B cell (primary cell): ENCODE results near the gene GSTO2. TPM values are rescaled to one million over a fixed set of nuclear protein-coding genes. Genes with fewer than 3 reads are reported as not detected.

ENCODE experiments used
- ATAC-seq: fragments of 200-7000 bp; cut with Tn5 transposase; one replicate; pipeline ENCODE4 v1.10.0; 2021; ENCODE audit warnings: low read depth, mild to moderate bottlenecking, moderate number of reproducible peaks, moderate library complexity
- CTCF ChIA-PET: fragments of 350-600 bp; sonication (Branson Sonifier 250); formaldehyde crosslinking; loops from one replicate; lab custom pipeline; 2021; ENCODE audit warnings: antibody characterized with exemption, inconsistent platforms; lab: Charles Lee
- POLR2A ChIA-PET: fragments of 350-600 bp; sonication (Branson Sonifier 250); formaldehyde crosslinking; loops from one replicate; lab custom pipeline; 2021; ENCODE audit warnings: antibody characterized with exemption; lab: Charles Lee
- DNase-seq: peaks from one replicate; pipeline ENCODE4 v3.0.0; 2013
- H2AFZ ChIP-seq: 2 replicates; pipeline ENCODE4 v1.6.1; 2012; ENCODE audit warnings: mild to moderate bottlenecking, low read depth, low read length; ENCODE audit not compliant: insufficient read depth, poor library complexity, severe bottlenecking
- H3K27ac ChIP-seq, 2 donors: 1 replicate in 1 of 2; 2 replicates in 1 of 2; pipeline ENCODE4 v1.5.1; 2012 to 2013; ENCODE audit warnings: low read length in 2 of 2, mild to moderate bottlenecking in 2 of 2, moderate library complexity in 1 of 2
- H3K27me3 ChIP-seq, 4 experiments: fragments of 200-600 bp in 1 of 4; sonication (generic) in 1 of 4; replicated peaks in 1 of 4; 1 replicate in 2 of 4; 2 replicates in 2 of 4; pipeline versions ENCODE4 v1.6.1 to v1.7.0; 2013 to 2016; ENCODE audit warnings: low read length in 3 of 4, mild to moderate bottlenecking in 2 of 4, mixed read lengths in 1 of 4, moderate library complexity in 1 of 4; ENCODE audit not compliant: insufficient read depth in 4 of 4, control insufficient read depth in 3 of 4; ENCODE audit errors: control extremely low read depth in 1 of 4
- H3K36me3 ChIP-seq, 2 experiments: replicated peaks in 1 of 2; 1 replicate in 1 of 2; 2 replicates in 1 of 2; pipeline versions ENCODE4 v1.6.1 to v1.7.1; 2013; ENCODE audit warnings: low read length in 1 of 2; ENCODE audit not compliant: insufficient read depth in 2 of 2, control insufficient read depth in 1 of 2; ENCODE audit errors: control extremely low read depth in 1 of 2, extremely low read depth in 1 of 2
- H3K4me1 ChIP-seq, 2 donors: fragments of 200-600 bp in 1 of 2; sonication (generic) in 1 of 2; 1 replicate in 1 of 2; 2 replicates in 1 of 2; pipeline versions ENCODE4 v1.5.1 to v1.6.1; 2013 to 2017; ENCODE audit warnings: low read length in 2 of 2; ENCODE audit not compliant: control insufficient read depth in 2 of 2, insufficient read depth in 2 of 2
- H3K4me2 ChIP-seq: replicated peaks from 2 replicates; pipeline ENCODE3; 2012; ENCODE audit warnings: mild to moderate bottlenecking, low read depth, low read length; ENCODE audit not compliant: poor library complexity, severe bottlenecking
- H3K4me3 ChIP-seq, 5 experiments: fragments of 200-600 bp in 1 of 5; sonication (generic) in 1 of 5; 1 replicate in 3 of 5; 2 replicates in 2 of 5; pipeline versions ENCODE4 v1.5.1 to v1.7.0; 2011 to 2016; ENCODE audit warnings: low read length in 4 of 5, mild to moderate bottlenecking in 4 of 5, low read depth in 2 of 5, control low read depth in 1 of 5, moderate library complexity in 1 of 5; ENCODE audit not compliant: insufficient read depth in 1 of 5; ENCODE audit errors: control extremely low read depth in 1 of 5, extremely low read depth in 1 of 5
- H3K79me2 ChIP-seq: fragments of 200-600 bp; sonication (generic); one replicate; pipeline ENCODE4 v1.6.0; 2016; ENCODE audit warnings: low read length; ENCODE audit not compliant: control insufficient read depth, insufficient read depth
- H3K9ac ChIP-seq: fragments of 200-600 bp; sonication (generic); 2 replicates; pipeline ENCODE4 v1.6.1; 2017; ENCODE audit warnings: mild to moderate bottlenecking, low read length, moderate library complexity
- H3K9me3 ChIP-seq, 3 donors: one replicate each; pipeline versions ENCODE4 v1.6.1 to v1.7.1; 2013; ENCODE audit warnings: low read length in 2 of 3; ENCODE audit not compliant: control insufficient read depth in 2 of 3, insufficient read depth in 1 of 3; ENCODE audit errors: control extremely low read depth in 1 of 3
- H4K20me1 ChIP-seq: 2 replicates; pipeline ENCODE4 v1.6.0; 2012; ENCODE audit warnings: mild to moderate bottlenecking, low read length; ENCODE audit not compliant: insufficient read depth, control insufficient read depth, poor library complexity, severe bottlenecking
- H3K27ac Mint-ChIP-seq: one replicate; pipeline ENCODE4 v1.8.0; 2021; ENCODE audit warnings: mixed read lengths
- H3K27me3 Mint-ChIP-seq: one replicate; pipeline ENCODE4 v1.8.0; 2021; ENCODE audit warnings: mixed read lengths
- H3K4me1 Mint-ChIP-seq: one replicate; pipeline ENCODE4 v1.8.0; 2021; ENCODE audit warnings: mixed read lengths
- H3K4me3 Mint-ChIP-seq: one replicate; pipeline ENCODE4 v1.8.0; 2021; ENCODE audit warnings: mixed read lengths
- H3K9me3 Mint-ChIP-seq: one replicate; pipeline ENCODE4 v1.8.0; 2022; ENCODE audit warnings: mixed read lengths; ENCODE audit not compliant: insufficient read depth
- EZH2 ChIP-seq: IDR thresholded peaks from 2 replicates; pipeline ENCODE4 v1.6.1; 2012; ENCODE audit warnings: borderline replicate concordance, low read depth, mild to moderate bottlenecking, moderate library complexity, low read length; ENCODE audit not compliant: insufficient read depth, poor library complexity, severe bottlenecking
- WGBS: methylation state at CpG from one replicate; pipeline ENCODE4 v1.1.5; 2013; ENCODE audit warnings: missing lambda C conversion rate; ENCODE audit not compliant: insufficient coverage; 5-methylcytosine and 5-hydroxymethylcytosine counted together
- intact Hi-C: fragments of 100-400 bp; cut with micrococcal nuclease; formaldehyde crosslinking; loops from one replicate; pipeline ENCODE4 v1.10.0; 2022
- polyA plus RNA-seq: library from polyadenylated mRNA; depleted of rRNA; stranded (reverse); fragments of >200 nt; gene quantifications from 2 replicates; pipeline ENCODE4 v1.2.3, GENCODE V29; 2012
- total RNA-seq, 2 donors: library from RNA; stranded (reverse); fragments of 120-200 nt in 1 of 2; gene quantifications; 1 replicate in 1 of 2; 2 replicates in 1 of 2; pipeline versions ENCODE4 v1.2.3 to v1.2.4, GENCODE V29; 2013 to 2022
- TF ChIP-seq, protein P1 (sequence below): fragments of 200-600 bp; IDR thresholded peaks from one replicate; pipeline ENCODE4 v1.8.0; 2022; ENCODE audit warnings: antibody characterized with exemption, mild to moderate bottlenecking

The GSTO2 gene
- total and polyA plus RNA-seq, 2 donors (not counting 1 experiment from before 2014, with no cell fraction given) = 0.16 to 0.89 TPM

DNA sequence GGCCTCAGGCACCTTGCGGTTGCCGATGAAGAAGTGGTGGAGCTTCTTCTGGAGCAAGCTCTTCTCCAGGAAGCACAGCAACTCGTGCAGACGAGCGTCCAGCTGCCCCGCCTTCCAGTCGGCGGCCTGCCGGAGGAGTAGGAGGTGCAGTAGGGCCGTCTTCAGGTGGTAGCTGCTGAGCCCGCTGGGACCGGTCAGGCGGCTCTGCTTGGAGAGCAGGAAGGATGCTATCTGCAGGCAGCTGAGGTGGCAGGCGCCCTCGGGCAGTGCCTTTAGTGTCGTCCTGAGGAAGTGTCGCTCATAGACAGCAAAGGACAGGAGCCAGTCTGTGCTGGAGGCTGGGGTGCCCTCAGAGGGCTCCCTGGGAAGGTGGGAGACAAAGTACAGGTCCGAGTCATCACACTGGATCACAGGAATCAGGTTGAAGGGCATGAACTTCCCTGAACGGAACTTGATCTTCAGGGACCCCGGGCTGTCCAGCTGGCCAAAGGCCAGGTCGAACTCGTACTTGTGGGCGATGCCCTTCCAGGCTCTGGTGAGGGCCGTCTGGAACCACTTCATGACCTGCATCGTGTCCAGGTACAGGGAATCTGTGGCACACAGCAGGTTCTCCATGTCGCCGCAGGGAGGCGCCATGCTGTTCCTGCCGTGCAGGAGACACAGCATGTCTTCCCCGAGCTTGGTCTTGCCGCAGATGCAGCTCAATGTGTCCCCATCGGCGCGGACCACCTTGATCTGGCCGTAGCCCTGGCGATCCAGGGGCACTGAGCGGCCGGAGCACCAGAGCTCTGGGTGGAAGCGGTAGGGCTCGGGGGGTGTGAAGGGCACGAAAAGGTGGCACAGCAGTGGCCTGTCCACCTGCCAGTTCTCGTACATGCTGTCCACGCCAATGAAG, 45.9 kb downstream of the GSTO2 start:
- POLR2A ChIA-PET = no interaction called here
- Histone ChIP-seq H3K9ac (no peak overlapping the region), H2AFZ (no peak overlapping the region), H4K20me1 (peaks cover 97% of the 10 kb centered on the region), H3K4me1 (peaks cover 26 to 28% of the 10 kb centered on the region in 2 donors), H3K9me3 (no peaks in the 10 kb centered on the region), H3K4me3 (no peak overlapping the region), H3K27me3 (no peaks in the 10 kb centered on the region), H3K4me2 (no peak overlapping the region), H3K36me3 (peaks cover 0 to 63% of the 10 kb centered on the region in 2 experiments), H3K79me2 (peaks cover 47% of the 10 kb centered on the region), H3K27ac (no peak overlapping the region)
- intact Hi-C loops = no loop called here
- DNase-seq (no peak), ATAC-seq (no peak)
- CTCF ChIA-PET = interaction anchor here (0.8 to 23.3 kb wide), 3 partner anchors 9 to 33 kb away, joined by 3 to 594 read pairs (median 108); partner anchors contain the start of genes CFAP58 and ITPRIP
- Mint-ChIP-seq H3K9me3 (no peaks in the 10 kb centered on the region), H3K27ac (no peak overlapping the region), H3K27me3 (no peaks in the 10 kb centered on the region), H3K4me1 (peaks cover 34% of the 10 kb centered on the region), H3K4me3 (no peak overlapping the region)
- TF ChIP-seq EZH2 = no peak
- TF ChIP-seq, protein P1, sequence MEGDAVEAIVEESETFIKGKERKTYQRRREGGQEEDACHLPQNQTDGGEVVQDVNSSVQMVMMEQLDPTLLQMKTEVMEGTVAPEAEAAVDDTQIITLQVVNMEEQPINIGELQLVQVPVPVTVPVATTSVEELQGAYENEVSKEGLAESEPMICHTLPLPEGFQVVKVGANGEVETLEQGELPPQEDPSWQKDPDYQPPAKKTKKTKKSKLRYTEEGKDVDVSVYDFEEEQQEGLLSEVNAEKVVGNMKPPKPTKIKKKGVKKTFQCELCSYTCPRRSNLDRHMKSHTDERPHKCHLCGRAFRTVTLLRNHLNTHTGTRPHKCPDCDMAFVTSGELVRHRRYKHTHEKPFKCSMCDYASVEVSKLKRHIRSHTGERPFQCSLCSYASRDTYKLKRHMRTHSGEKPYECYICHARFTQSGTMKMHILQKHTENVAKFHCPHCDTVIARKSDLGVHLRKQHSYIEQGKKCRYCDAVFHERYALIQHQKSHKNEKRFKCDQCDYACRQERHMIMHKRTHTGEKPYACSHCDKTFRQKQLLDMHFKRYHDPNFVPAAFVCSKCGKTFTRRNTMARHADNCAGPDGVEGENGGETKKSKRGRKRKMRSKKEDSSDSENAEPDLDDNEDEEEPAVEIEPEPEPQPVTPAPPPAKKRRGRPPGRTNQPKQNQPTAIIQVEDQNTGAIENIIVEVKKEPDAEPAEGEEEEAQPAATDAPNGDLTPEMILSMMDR = no peak
- WGBS = 98% methylated on average over 43 of the region's 43 CpGs

DNA sequence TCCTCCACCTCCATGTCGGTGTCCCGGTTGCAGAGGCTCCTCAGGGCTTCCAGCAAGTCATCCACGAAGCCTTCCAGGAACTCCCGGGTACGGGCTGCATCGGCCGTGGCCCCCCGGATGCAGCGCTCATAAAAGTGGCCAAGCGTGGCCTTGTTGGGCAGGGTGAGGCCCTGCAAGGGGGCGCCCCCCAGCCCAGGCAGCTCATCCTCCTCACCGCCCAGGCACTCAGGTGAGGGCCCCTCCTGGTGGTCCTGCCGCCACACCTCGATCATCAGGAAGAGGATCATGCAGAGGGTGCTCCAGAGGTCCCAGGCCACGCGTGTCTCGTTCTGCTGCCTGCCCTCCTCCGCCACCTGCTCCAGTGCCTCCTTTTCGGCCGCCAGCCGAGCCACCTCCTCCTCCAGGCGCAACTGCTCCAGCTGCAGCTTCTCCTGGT, 46.5 kb downstream of the GSTO2 start:
- TF ChIP-seq, protein P1 = no peak
- TF ChIP-seq EZH2 = no peak
- Histone ChIP-seq H3K4me1 (peaks cover 31 to 33% of the 10 kb centered on the region in 2 donors), H3K9me3 (no peaks in the 10 kb centered on the region), H4K20me1 (peaks cover 97% of the 10 kb centered on the region), H3K4me2 (no peak overlapping the region), H3K79me2 (peaks cover 54% of the 10 kb centered on the region), H3K36me3 (peaks cover 0 to 58% of the 10 kb centered on the region in 2 experiments), H3K4me3 (no peak overlapping the region), H3K27me3 (no peaks in the 10 kb centered on the region), H3K9ac (no peak overlapping the region), H3K27ac (no peak overlapping the region), H2AFZ (no peak overlapping the region)
- no peaks in the 10 kb centered on the region for H3K27me3 Mint-ChIP-seq
- CTCF ChIA-PET = interaction anchor here (0.8 to 23.3 kb wide), 4 partner anchors 9 to 33 kb away, joined by 3 to 594 read pairs (median 56); partner anchors contain the start of genes CFAP58 and ITPRIP
- H3K27ac Mint-ChIP-seq = no peak overlapping the region
- H3K4me1 Mint-ChIP-seq = peaks cover 37% of the 10 kb centered on the region
- no peak for DNase-seq
- no peaks in the 10 kb centered on the region for H3K9me3 Mint-ChIP-seq
- no peak overlapping the region for H3K4me3 Mint-ChIP-seq
- WGBS = 99% methylated on average over 22 of the region's 22 CpGs
- intact Hi-C loops = no loop called here
- ATAC-seq = no peak
- POLR2A ChIA-PET = no interaction called here
